D721Med (cell line): ENCODE results near the gene ZMIZ1.

ENCODE experiments used
- DNase-seq: peaks from one replicate; pipeline ENCODE4 v3.0.0; 2011; ENCODE audit warnings: low spot score; ENCODE audit not compliant: insufficient read length
- FAIRE-seq: peaks from 2 replicates; lab custom pipeline; 2011; peaks lifted over from hg19 to GRCh38; lab: Jason Lieb, UNC
- CTCF ChIP-seq: IDR thresholded peaks from 2 replicates; pipeline ENCODE4 v1.5.1; 2012; ENCODE audit warnings: mild to moderate bottlenecking, control low read depth; ENCODE audit not compliant: insufficient read depth; ENCODE audit errors: missing control alignments

The ZMIZ1 gene

GRCh38 chr10:79063071-79063491 lies 5.7 kb upstream of the ZMIZ1 start:
- FAIRE-seq (no peak), DNase-seq (no peak)
- TF ChIP-seq CTCF = no peak

GRCh38 chr10:79063661-79064492 lies 4.9 kb upstream of the ZMIZ1 start:
- no peak for TF ChIP-seq CTCF
- FAIRE-seq = no peak
- DNase-seq = no peak

- no peak for FAIRE-seq
- no peak for TF ChIP-seq CTCF
- no peak for DNase-seq
These were observed 3.6 kb upstream of the ZMIZ1 start for GRCh38 chr10:79065091-79065551.

- FAIRE-seq (no peak), DNase-seq (no peak)
- no peak for TF ChIP-seq CTCF
These were observed 2.9 kb upstream of the ZMIZ1 start for GRCh38 chr10:79065853-79066252.

- no peak for FAIRE-seq
- TF ChIP-seq CTCF = peak; percentile 21
- DNase-seq = peak; percentile 75
These were observed 2.1 kb upstream of the ZMIZ1 start for GRCh38 chr10:79066411-79067240.

- FAIRE-seq = no peak
- peak; percentile 23 for TF ChIP-seq CTCF
- peak; percentile 83 for DNase-seq
These were observed 1.2 kb upstream of the ZMIZ1 start for GRCh38 chr10:79067241-79068202.
